HG03025 (cell line): ENCODE measurements around the gene BID.

Experiments
- ATAC-seq: cut with Tn5 transposase; IDR thresholded peaks from one replicate; pipeline ENCODE4 v1.9.1; 2021; ENCODE audit warnings: mild to moderate bottlenecking, moderate library complexity; ENCODE audit not compliant: unreplicated experiment, low FRiP score

BID gene

DNA sequence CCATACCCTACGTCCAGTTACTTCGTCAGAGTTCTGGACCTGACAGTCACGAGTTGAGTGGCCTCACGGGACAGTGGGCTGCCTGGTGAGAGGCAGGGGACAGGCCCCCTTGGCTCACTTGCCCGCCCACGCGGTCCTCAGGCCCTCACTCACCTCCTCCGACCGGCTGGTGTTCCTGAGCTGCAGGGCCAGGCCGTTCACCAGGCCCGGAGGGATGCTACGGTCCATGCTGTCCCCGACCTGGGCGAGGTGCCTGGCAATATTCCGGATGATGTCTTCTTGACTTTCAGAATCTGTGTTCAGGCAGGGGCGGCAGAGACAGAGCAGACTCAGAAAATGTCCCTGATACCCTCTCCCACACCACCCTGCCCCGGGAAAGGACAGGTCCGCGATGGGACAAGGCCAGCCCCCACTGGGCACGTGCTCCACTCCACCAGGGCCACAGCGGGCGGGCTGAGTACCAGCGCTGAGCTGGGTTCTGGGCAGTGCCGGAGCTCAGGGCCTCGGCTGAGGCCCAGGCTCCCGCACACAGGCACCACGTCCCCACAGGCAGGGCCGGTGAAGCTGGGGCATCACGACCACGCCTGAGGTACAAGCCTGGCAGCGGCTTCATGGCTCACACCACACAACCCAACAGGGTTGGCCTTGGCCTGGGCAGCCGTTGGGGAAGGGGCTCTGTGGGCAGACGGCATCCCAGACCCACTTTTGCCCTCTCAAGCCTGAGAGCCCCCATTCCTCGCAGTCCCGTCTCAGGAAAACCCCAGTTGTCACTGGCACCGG lies 34.9 kb downstream of the BID start:
- no peak for ATAC-seq

GRCh38 chr22:17738386-17739128 lies 35.7 kb downstream of the BID start:
- no peak for ATAC-seq

DNA sequence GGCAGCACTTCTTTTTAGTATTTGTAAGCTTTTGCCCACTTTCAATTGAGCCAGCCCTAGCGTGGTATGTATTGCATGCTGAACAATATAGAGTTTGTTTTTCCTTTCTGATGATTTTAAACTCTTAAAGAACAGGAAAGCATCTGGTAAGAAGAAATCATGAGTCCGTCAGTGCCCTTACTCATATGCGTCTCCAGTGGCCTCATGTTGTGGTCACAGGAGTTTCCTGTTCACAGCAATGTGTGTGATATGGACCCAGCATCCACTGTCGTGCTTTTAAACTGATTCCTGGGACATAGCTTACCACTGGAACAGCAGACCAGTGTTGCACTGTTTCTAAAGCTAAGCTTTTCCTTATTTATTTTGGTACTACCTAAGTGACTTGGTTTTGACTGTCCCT lies 40.1 kb downstream of the BID start:
- no peak for ATAC-seq

DNA sequence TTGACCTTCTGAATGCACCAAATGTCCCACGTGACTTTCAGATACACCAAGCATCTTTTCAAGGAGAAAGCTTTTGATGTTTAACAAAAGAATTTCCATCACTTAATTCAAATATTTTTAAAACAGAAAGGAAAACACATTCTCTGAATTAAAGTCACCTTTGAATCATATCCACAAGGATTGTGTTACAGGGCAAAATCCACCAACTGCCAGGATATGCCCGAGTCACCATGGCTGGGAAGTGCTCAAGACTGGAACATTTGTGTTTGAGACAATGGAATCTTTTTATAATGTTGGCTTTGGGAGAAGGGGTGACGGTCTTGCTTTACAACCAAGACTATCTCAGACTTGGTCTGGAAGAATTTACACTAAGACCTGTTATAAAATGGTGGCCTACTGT lies 40.8 kb downstream of the BID start:
- no peak for ATAC-seq

DNA sequence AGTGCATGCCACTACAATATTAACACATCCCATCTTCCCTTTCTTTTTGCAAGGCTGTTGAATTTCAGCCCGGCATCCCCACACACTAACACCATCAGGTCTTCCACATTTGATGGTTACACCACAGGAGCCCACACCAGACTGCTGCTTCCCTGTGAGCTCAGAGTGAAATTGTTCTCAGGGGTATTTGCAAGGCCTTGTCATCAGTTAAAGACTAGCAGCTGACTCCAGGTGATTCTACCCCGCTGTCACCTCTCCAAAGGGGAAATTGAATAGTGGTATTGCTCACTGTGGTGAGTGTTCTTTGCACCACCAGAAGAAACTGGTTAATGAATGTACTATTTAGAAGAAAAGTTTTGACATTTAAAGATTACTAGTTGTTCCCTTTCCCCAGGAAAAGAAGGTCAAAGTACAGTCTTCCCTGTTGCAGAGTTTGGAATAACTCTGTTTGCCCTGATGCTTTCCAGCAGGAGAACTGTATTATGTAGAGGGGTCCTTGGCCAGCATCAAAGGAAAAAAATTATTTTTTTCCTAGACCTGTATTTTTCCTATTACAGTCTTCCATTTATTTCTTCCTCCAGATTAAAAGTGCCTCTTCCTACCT lies 41.9 kb downstream of the BID start:
- no peak for ATAC-seq

- no peak for ATAC-seq
These were observed 44.7 kb downstream of the BID start for GRCh38 chr22:17729561-17729960.

DNA sequence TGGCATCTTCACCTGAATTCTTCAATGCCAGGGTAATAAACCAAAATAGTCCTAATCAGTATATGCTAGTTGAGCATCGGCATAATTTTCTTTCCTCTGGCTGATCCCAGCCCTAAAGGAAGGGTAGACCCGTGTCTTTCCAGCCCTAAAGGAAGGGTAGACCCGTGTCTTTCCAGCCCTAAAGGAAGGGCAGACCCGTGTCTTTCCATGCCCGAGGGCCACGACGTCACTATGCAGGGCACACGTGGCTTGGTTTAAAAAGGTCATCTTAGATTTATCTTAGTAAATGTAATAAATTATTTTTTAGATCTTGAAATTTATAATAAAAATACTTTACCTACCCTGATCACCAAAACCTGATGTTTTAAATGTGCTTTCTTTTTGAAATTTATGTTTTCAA lies 45.5 kb downstream of the BID start:
- ATAC-seq: no peak

DNA sequence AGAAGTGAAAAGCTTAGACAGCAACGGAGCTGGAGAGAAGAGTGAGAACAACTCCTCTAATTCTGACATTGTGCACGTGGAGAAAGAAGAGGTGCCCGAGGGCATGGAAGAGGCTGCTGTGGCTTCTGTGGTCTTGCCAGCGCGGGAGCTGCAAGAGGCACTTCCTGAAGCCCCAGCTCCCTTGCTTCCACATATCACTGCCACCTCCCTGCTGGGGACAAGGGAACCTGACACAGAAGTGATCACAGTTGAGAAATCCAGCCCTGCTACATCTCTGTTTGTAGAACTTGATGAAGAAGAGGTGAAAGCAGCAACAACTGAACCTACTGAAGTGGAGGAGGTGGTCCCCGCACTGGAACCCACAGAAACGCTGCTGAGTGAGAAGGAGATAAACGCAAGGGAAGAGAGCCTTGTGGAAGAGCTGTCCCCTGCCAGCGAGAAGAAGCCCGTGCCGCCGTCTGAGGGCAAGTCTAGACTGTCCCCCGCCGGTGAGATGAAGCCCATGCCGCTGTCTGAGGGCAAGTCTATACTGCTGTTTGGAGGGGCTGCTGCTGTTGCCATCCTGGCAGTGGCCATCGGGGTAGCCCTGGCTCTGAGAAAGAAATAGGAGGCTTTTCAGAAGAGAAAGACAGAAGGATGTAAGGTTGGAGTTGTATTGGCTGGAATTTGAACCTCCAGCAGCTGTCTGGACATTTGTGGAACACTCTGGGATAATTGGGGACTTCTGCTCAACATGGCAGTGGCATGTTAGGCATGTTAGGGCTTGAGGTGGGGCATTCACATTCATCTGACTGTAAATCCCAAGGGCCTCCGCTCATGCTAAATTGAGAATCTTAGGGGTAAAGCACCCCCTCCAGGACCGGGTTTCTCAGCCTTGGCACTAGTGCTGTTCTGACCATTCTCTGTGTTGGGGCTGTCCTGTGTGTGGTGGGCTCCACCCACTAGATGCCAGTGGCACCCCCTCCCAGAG lies 47.1 kb downstream of the BID start:
- ATAC-seq: no peak

DNA sequence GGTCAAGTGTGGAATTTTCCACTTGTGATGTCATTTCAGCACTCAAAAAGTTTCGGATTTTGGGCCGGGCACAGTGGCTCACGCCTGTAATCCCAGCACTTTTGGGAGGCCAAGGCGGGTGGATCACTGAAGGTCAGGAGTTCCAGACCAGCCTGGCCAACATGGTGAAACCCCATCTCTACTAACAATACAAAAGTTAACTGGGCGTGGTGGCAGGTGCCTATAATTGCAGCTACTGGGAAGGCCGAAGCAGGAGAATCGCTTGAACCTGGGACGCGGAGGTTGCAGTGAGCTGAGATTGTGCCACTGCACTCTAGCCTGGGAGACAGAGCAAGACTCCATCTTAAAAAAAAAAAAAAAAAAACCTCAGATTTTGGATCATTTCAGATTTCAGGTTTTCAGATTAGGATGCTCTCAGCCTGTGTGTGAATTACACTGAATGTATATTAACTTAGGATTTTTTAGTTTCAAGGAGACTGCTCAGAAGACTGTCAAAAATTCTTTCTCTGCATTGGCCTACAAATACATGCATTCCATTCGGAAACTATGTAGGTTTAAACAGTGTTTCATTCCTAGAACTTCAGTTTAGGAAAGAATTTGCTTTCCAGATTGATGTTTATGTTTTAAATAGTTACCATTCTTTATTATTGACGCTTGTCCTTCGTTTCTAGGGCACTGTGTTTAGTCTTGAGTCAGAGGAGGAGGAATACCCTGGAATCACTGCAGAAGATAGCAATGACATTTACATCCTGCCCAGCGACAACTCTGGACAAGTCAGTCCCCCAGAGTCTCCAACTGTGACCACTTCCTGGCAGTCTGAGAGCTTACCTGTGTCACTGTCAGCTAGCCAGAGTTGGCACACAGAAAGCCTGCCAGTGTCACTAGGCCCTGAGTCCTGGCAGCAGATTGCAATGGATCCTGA lies 48.0 kb downstream of the BID start:
- no peak for ATAC-seq

- ATAC-seq: no peak
These were observed 48.8 kb downstream of the BID start for GRCh38 chr22:17725500-17725796.

DNA sequence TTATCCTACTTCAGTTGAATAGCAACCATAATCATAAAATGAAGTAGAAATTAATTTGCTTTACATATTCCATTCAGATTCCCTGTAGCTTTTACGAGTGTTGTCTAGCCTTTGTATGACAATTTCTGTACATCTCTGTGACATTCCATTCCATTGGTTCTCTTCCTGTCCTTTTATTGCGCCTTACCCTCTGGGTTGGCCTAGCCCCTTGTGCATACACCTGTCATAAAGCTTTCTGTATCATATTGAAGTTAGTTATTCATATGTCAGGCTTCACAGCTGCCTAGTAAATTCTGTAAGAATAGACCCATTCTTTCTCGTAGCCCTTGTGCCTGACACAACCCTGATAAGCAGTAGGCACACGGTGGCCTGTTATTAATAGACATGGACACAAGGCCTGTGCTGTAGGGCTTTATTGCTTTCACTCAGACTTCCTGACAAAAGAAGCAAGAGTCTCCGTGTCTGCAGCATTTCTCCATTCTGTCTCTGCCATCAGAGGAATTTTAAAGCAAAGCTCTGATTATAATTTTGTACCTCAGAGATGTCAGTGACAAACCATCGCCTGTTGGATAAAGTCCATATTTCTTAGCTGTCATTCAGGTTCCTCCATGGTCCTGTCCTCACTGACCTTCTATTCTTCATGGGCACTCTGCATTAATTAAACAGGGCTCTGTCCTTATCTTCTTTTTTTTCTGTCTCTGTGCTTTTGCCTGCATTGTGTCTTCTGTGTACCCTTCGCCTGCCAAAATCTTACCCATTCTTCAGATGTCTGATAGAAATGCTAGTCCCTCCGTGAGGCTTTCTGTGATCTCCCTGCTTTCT lies 49.4 kb downstream of the BID start:
- ATAC-seq: no peak

GRCh38 chr22:17724241-17724640 lies 50.0 kb downstream of the BID start:
- no peak for ATAC-seq

GRCh38 chr22:17719911-17720310 lies 54.4 kb downstream of the BID start:
- ATAC-seq: no peak

GRCh38 chr22:17717708-17718107 lies 56.6 kb downstream of the BID start:
- no peak for ATAC-seq

DNA sequence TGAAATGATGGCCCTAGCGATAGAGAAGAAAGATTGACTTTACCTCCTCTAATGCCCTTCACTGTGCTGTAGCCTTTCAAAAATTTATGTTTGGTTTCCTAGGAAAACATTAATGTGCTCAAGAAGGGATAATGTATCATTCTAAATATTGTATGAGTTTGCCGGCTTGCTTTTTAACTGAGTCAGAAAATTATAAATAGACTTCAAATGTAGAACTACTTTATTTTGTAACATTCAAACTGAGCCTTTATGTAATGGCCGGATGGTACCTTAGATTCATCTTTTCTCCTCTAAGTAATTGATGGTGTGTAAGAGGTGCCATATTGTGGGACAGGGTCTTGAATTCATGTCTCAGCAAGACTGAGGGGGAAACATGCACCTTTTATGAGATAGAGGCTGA lies 57.7 kb downstream of the BID start:
- no peak for ATAC-seq

GRCh38 chr22:17712441-17712840 lies 61.8 kb downstream of the BID start:
- ATAC-seq: no peak

DNA sequence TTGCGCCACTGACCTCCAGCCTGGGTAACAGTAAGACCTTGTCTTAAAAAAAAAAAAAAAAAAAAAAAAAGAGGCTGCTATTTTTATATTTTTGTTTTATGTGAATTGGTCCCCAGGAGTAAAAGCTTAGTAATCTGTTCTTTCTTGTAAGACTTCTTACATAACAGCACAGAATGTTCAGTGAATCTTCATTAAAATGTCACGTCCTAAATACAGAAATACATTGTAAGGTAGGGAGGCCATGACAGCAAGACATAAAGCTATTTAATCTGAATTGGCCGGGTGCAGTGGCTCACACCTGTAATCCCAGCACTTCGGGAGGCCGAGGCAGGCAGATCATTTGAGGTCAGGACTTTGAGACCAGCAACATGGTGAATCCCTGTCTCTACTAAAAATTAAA lies 64.2 kb downstream of the BID start:
- ATAC-seq: no peak

DNA sequence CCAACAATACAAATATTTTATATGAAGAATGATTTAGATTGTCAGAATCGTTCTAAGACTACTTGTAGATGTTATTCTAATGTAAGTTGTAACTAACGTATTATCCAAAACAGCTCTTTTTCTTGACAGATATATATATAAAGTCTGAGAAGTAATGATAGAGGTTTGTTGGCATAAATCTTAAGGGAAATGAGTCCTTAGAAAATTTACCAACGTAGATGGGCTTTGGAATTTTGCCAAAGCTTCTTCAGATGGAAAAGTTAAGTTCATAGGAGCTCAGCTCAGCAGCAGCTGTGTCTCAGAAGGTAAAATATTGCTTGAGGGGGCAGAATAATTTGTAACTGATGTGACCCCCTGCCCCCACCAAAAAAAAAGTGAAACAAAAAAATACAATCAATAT lies 66.7 kb downstream of the BID start:
- ATAC-seq: no peak

DNA sequence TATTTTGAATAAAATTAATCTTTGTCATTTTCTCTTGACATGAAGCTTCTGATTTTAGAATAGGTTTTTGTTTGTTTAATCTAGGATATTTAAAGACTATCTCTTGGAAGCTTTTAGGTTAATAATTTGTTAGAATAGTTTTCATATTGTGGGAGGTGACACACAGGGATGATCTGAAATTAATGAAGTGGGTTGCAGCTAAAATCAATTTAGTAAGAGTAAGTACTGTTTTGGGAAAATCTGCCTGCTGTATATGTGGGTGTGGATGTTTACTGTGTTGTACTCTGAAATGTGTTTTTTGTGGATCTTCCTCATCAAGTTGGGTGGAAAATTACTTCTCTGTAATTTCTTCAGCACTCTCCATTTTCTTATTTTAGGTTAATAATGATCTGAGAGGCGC lies 67.3 kb downstream of the BID start:
- ATAC-seq: no peak
